T-helper 22 cell (primary cell): Measurements from ENCODE around the gene CCL15.

Source experiments
- DNase-seq: peaks from one replicate; pipeline ENCODE4 v3.0.0-alpha.2; 2020; ENCODE audit warnings: low read depth

The CCL15 gene

DNA sequence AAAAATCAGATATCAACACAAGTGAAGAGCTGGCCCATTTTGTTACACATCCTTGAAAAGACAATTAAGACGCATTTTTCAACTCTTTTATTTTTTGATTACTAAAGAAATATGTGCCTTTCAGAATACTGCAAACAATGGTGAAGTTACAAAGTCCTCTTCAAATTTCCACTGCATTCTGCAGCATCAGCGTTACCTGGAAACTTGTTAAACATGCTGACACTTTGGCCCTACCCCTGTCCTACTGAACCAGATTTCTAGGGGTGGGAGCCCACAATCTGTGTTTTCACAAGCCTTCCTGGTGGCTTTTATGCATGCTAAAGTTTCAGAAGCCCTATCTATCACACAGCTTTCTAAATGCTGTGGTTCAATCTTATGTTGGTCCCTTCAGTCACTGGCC is 10.3 kb downstream of the CCL15 start:
- DNase-seq, result no peak

DNA sequence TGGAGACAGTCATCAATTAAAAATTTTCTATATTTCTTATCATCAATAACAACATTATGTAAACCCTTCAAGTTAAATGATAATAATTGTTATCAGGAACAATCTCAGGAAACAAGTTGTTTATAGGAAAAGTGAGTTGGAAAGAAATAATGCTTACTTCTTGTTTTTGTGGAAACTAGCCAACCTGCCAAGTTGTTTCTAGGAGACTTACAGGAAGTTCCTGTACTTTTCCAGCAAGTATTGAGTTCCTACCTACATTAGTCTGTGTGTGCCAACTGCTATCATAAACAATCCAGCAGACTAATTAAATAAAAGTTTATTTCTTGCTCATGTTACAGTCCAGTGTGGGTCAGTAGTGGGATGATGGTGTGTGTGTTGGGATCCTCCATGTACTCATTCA is 13.2 kb downstream of the CCL15 start:
- DNase-seq, result no peak

DNA sequence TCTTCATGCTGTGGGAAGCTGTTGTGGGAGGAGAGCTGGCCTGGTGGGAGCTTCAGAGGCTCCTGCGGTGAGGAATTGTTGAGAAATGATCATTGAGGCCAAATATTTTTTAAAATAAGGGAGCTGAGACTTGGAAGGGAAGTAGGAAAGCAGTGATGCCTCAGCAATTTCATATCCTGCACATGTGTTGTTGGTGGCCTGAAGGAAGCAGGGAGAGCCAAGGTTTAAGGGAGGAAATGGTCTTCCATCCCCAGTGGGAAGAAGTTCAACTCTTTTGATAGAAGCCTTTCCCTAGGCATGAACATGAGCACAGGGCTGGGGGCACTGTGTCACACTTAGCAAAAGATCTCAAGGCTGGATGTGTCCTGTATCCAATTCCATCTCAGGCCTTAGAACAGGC is 14.7 kb downstream of the CCL15 start, which contains the start of gene CCL14:
Gene CCL14 (minus strand): TSS at position 87 of the 400 bp plus-strand sequence. CDS start 80 bp downstream, at position 7.
- DNase-seq, result no peak

DNA sequence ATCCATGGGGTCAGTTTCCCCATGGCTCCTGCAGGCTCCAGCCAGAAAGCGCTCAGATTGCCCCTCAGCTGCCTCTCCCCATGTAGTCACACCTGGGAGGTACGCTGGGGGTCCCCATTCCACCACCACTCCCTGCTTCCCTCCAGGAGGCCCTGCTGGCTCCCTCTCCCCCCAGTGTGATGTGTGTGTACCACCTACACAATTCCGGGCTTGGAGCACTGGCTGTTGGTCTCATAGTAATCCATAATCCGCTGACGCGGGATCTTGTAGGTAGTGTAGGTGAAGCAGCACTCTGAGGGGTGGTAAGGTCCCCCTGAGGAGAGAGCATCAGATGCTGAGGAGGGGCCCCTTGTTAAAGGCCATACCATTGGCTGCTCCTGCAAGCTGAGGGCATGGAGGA is 17.2 kb downstream of the CCL15 start:
- no peak for DNase-seq

DNA sequence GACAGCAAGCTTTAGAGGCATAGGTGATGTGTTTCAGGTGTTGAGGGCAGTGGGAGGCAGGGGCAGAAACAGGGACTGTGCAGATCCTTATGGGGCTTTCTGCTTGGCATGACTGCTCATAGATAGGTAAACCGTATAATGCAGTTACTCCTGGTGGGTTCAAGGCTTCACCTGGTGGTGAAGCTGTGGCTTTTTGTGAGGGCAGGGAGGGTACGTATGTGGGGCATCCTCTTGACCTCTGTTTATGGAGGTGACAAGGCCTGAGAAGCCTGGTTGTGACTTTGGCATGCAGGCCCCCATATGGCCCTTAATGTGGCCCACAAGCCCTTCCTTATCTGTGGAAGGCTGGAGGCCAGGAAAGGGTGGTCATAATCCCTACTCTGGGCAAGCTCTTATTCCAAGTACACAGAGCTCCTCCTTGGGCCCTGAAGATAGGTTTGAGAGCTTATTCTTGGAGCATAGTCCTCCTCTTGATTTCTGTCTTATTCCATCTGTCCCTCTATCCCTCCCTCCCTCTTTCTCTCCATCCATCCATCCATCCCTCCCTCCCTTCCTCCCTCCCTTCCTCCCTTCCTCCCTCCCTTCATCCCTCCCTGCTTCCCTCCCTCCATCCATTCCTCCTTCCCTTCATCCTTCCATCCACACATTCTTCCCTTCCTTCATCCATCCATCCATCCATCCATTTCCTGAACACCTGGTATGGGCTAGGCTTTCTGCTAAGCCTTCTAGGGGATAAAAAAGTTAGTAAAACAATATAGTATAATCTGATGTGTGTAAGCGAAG is 18.8 kb downstream of the CCL15 start:
- DNase-seq, result no peak

DNA sequence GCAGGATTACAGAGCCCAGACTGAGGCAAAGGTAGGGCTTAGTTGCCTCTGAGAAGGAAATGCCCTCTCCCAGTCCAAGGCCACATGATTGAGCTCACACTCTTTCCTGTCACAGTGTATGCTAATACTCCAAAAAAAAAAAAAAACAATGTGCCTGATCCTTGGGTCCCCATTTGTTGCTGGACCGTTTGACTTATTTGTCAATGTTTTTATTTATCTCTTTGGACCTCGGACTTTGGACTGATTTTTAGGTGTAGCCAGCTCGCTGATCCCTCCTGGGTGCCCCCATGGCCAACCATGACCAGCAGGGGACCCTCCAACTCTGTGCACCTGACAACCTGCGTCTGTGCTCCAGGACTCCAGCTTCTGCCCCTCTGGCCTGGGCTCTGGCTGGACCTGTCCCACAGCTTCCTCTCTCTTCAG is 19.4 kb downstream of the CCL15 start:
- DNase-seq, result no peak

DNA sequence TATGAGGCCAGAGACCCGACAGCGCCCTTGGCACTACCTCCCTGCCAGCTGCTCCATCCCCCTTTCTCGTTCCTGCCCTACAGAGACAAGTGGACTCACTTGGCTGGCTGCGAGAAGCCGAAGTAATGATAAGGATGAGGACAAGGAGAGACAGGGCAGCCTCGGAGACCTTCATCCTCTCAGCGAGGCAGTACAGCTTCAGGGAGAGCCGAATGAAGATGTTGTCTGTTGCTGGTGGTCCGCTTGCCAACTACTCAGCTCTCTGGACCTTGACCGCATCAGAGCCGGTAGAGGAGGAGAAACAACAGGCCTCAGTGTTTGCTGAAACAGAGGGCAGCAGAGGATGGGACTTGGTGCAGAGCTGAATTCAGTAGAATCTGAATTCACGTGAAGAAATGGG is 20.1 kb downstream of the CCL15 start, which contains the start of gene CCL16:
Gene CCL16 (minus strand): TSS at position 252 of the 400 bp plus-strand sequence. CDS start 77 bp downstream, at position 175.
- DNase-seq, result no peak

DNA sequence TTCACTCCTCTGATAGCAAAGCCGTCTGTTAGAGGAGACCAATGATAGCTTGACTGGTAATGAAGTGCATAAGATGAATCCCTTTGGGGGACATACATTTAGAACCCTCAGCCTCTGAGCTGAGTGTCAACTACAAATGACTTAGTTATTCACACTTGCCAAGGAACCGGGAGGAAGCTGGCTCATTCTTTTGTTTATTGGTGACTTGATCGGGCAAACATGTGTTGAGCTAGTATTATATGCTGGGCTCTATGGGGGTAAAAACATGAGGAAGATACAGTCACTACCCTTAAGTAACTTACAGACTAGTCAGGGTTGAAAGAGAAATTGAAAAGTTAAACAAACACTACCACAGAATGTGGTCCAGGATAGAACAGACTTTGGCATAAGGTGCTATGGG is 23.0 kb downstream of the CCL15 start:
- no peak for DNase-seq

DNA sequence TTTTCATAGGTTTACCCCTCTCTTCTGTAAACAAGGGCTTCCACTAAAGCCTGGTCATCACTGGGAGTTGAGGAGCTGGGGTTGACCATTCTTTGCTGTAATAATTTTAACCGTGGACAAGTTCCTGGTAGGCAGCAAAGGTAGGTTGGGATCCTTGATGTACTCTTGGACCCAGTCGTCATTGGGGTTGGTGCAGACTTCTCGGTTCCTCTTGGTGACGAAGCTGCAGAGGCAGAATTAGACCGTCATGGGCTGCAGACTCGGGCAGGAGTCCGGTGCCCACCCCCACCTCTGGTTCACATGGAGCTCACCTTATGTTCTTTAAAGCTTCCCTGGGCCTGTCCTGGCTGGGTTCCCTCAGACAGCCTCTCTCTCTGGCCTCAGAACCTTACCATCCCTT is 23.8 kb downstream of the CCL15 start:
- no peak for DNase-seq

DNA sequence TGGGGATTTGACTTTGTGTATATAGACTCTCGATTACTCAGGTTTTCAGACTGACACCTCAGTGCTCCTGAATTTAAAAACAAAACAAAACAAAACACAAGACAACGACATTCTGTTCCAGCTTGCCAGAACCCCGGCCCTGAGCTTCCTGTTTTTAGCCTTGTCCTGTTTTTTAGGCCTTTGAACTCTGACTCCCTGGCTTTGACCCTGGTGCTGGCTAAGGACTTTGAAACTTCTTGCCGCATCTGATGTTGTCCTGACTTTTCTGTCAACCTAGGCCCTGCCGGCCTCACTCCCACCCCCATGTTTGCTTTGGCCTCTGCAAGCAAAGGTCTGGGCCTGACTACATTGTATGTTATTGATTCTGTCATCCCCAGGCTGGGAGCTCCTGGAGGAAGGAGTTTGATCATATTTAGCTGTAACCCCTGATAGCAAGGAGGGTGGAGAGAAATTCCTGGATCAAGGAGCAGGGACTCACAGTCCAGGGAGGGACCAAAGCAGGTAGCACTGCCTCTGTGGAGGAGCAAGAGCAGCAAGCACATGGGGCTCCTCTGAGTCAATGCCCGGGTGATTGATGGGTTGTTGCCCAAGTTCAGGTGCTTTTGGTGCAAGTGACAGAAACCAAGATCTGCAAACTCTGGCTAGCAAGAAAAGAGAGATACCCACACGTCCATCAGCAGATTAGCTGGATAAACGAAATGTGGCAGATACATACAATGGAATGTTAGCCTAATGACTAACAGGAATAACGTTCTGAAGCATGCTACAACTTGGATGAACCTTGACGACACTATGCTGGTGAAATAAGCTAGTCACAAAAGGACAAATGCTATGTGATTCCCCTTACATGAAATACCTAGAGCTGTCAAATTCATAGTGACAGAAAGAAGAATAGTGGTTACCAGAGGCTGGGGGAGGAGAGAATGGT is 27.8 kb downstream of the CCL15 start:
- DNase-seq, result no peak

DNA sequence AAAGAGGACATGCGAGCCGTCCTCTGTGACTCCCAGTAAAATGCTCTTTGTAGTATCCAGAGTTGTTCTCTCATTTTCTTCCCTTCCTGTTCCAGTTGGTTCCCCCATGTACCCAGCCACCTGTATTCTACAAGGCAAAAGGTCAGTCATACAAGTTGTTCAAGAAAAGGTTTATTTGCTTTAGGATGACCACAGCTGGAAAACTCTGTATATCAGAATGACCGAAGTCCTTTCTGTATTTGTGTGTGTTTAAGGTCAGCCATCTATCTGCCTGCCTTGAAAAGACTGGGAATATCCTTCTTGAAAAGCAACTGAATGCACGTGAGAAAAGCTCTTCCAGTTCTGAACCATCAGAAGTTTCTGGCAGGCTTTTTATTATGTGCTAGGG is 28.4 kb downstream of the CCL15 start:
- DNase-seq, result no peak

DNA sequence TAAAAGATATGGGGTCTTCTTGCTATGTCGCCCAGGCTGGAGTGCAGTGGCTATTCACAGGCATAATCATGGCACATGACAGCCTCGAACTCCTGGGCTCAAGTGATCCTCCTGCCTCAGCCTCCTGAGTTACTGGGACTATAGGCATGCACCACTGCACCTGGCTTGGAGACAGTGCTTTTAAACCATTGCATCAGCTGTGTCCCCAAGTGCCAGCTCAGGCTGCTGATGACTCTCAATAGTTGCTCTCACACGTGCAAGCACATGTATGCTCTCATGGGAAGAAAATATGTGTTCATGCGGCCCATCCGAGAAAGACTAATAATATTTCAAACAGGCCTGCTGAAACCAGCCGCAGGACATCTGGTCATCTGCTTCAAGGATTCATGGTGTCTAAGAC is 28.8 kb downstream of the CCL15 start:
- no peak for DNase-seq

DNA sequence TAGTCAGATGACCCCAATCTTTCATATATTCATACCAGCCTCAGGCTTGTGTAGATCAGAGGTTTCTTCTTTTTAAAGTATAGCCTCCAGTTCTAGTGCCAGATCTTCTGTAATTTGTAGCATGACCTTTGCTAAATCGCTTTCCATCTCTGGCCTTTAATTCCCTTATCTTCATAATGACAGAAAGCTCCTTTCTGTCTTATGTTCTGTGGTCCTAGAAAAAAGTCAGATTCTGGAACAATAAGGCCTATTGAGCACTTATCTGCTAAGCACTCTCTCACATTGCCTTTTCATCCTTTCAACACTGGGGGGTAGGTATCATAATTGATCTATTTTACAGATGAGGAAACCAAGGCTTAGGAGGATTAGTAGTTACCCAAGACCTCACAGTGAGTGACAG is 29.3 kb downstream of the CCL15 start:
- no peak for DNase-seq

DNA sequence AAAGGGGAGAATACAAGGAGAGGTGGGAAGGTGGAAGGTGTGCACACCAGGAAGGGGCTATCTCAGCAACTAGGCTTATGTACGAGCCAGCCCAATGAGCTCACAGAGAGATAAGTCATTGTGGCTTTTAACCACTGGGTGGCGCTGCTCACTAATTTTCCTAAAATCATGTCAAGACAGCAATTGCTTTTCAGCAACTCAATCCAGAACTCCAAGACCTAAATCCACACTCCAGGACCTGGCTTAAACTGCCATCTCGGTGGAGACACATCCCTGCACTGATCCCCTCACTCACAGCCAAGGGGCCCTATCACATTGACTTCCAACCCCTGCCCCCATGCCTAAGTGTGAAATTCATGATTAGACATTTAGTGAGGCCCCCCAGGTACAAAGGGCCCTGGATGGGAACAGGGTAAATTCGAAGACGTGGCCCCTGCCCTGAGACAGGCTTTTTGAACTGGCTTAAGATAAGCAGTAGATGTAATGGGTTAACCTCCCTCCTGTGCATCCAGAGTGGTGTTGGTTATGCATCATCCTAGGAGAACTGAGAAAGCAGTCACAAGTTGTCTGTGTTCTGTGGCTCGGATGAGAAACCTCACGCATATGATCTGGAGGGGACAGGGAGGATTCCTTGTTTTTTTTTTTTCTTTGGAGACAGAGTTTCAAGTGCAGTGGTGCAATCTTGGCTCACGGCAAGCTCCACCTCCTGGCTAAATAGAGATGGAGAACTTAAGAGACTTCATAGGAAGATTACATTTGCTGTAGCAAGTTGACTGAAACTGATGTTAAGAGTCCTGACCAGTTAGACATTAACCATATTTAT is 31.6 kb downstream of the CCL15 start:
- DNase-seq, result peak; percentile 4

DNA sequence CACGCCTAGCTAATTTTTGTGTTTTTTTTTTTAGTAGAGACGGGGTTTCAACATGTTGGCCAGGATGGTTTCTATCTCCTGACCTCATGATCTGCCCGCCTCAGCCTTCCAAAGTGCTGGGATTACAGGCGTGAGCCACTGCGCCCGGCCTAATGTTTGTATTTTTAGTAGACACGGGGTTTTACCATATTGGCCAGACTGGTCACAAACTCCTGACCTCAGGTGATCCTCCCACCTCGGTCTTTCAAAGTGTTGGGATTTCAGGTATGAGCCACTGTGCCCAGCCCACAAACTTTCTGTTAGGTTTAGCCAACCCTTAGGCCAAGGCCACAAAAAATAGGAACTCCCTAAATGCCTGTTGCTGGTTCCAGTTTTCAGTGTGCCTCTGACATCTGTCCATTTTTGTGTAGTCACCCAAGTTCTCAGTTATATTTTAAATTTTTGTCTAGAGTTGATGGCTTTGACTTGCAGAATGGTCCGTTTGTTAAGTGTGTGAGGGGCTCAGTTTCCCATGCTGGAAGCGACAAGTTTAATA is 32.8 kb downstream of the CCL15 start:
- DNase-seq, result no peak

DNA sequence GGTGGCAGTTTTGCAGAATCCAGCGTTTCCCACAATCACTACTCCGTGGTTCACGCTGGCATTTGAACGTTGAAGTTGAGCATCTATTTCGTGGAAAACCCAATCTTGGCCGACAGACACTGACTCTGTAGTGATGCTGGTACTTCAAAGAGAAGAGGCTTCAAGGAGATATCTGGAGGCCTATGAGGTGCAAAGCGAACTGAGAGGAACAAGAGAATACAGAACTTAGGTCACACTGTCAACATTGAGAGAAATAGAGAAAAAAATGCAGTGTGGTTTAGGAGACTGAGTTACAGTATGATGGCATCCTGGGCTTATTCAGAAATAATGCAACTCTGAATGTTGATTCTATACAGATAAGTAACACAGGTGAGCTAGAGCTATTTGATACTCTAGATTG is 36.1 kb downstream of the CCL15 start:
- DNase-seq, result no peak

DNA sequence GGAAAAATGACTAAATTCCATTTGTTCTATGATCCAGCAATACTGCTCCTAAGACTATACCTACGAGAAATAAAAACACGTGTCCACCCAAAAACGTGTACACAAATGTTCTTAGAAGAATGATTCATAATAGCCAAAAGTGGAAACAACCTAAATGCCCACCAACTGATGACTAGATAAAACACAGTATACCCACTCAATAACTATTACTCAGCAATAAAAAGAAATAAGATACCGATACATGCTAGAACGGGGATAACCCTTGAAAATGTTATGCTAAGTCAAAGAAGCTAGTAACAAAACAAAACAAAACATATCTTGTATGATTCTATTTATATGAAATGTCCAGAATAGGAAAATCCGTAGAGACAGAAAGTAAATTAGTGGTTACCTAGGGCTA is 37.7 kb downstream of the CCL15 start:
- DNase-seq, result no peak

DNA sequence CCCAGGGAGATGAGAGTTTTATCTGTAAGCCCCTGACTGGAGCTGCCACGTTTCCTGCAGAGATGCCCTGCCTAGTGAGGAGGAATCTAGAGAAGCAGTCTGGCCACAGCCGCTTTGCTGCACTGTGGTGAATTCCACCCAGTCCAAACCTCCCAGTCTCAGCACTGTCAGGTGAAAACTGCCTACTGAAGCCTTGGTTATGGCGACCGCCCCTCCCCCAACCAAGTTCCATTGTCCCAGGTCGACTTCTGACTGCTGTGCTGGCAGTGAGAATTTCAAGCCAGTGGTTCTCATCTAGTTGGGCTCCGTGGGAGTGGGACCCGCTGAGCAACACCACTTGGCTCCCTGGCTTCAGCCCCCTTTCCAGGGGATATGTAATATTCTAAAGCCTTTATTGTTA is 47.6 kb downstream of the CCL15 start:
- no peak for DNase-seq

DNA sequence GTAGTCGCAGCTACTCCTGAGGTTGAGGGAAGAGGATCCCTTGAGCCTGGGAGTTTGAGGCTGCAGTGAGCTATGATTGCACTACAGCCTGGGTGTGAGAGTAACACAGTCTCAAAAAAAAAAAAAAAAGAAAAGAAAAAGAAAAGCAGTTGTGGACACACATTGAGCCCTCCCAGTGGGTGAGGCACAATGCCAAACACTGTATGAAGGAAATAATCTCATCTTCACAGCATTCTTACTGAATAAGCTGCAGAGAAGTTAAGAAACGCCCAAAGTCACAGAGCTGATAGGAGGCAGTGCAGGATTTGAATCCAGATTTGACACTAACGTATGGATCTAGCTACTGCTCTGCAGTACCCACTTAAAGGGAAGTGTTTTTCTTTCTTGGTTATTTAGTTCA is 52.0 kb downstream of the CCL15 start:
- DNase-seq, result no peak

DNA sequence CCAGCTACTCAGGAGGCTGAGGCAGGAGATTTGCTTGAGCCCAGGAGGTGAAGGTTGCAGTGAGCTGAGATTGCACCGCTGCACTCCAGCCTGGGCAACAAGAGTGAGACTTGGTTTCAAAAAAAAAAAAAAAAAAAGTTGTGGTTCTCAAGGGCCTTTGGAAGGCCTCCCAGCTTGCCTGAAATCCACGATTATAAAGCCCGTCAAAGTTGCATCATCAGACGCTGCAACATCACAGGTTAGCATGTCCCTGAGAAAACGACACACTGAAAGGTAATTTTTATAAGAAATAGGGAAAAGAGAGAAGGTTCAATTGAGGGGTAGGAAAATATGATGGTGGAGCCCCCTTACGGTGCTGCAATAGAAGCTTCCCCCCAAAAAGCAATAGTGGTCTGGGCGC is 53.3 kb downstream of the CCL15 start:
- no peak for DNase-seq
